Immature natural killer cell (primary cell): ENCODE data around the gene ANKRD34C. TPM values are rescaled to one million over a fixed set of nuclear protein-coding genes. Genes with fewer than 3 reads are reported as not detected.
A peak's percentile ranks its signal among the peaks of the same experiment; 100 is the strongest.
"Not testable (repeated sequence)": the region's sequence is repeated elsewhere in the genome, so short reads cannot be mapped to it uniquely, and the experiment has no call there.

Experiments used
- DNase-seq, 3 donors: peaks; one replicate each; pipeline ENCODE4 v3.0.0; 2022; ENCODE audit warnings: mixed read lengths in 1 of 3
- H3K27ac Mint-ChIP-seq, 6 donors: one replicate each; pipeline ENCODE4 v1.8.0; 2020; ENCODE audit warnings: mixed read lengths in 6 of 6, mild to moderate bottlenecking in 5 of 6, inconsistent platforms in 4 of 6, moderate library complexity in 3 of 6
- H3K27me3 Mint-ChIP-seq, 3 donors: one replicate each; pipeline ENCODE4 v1.8.0; 2020 to 2021; ENCODE audit warnings: low read depth in 3 of 3, mild to moderate bottlenecking in 3 of 3, mixed read lengths in 3 of 3, moderate library complexity in 3 of 3, inconsistent platforms in 1 of 3
- H3K36me3 Mint-ChIP-seq, 3 donors: one replicate each; pipeline ENCODE4 v1.8.0; 2020; ENCODE audit warnings: mixed read lengths in 3 of 3, inconsistent platforms in 2 of 3, mild to moderate bottlenecking in 2 of 3
- H3K4me1 Mint-ChIP-seq, 2 donors: one replicate each; pipeline ENCODE4 v1.8.0; 2020; ENCODE audit warnings: inconsistent platforms in 2 of 2, mild to moderate bottlenecking in 2 of 2, mixed read lengths in 2 of 2, moderate library complexity in 1 of 2
- H3K4me3 Mint-ChIP-seq, 5 donors: one replicate each; pipeline ENCODE4 v1.8.0; 2020; ENCODE audit warnings: mild to moderate bottlenecking in 5 of 5, mixed read lengths in 5 of 5, inconsistent platforms in 3 of 5, moderate library complexity in 3 of 5
- H3K9me3 Mint-ChIP-seq, 6 donors: one replicate each; pipeline ENCODE4 v1.8.0; 2020; ENCODE audit warnings: mild to moderate bottlenecking in 6 of 6, mixed read lengths in 6 of 6, inconsistent platforms in 4 of 6, moderate library complexity in 3 of 6
- polyA plus RNA-seq, 3 donors: library from polyadenylated mRNA; unstranded; fragments of 300-500 nt; fragmentation: Illumina TruSeq; gene quantifications; one replicate each; pipeline ENCODE4 v1.2.3, GENCODE V29; 2021

Gene ANKRD34C
- polyA plus RNA-seq, 3 donors from 2014 or later, result not detected

- H3K4me1 Mint-ChIP-seq, result peaks cover 45 to 88% of the 10 kb centered on the region in 2 donors
- H3K9me3 Mint-ChIP-seq, result no peaks in the 10 kb centered on the region
- no peak for DNase-seq
- H3K27me3 Mint-ChIP-seq, result no peaks in the 10 kb centered on the region
- peaks cover 35 to 71% (median 36%) of the 10 kb centered on the region in 3 donors for H3K36me3 Mint-ChIP-seq
- H3K27ac Mint-ChIP-seq, result peak overlapping the region in 2 of 6 donors; percentile 20 to 55
- H3K4me3 Mint-ChIP-seq, result no peak overlapping the region
These were observed 34.3 kb downstream of the ANKRD34C start for GRCh38 chr15:79316864-79317263.

DNA sequence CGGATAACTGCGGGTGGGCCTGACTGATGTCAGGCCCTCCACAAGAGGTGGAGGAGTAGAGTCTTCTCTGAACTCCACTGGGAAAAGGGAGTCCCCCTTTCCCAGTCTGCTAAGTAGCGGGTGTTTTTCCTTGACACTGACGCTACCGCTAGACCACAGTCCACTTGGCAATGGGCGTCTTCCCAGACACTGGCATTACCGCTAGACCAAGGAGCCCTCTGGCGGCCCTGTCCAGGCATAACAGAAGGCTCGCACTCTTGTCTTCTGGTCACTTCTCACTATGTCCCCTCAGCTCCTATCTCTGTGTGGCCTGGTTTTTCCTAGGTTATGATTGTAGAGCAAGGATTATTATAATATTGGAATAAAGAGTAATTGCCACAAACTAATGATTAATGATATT is 37.5 kb downstream of the ANKRD34C start:
- DNase-seq, H3K27me3 Mint-ChIP-seq, H3K4me3 Mint-ChIP-seq, H3K9me3 Mint-ChIP-seq: not testable (repeated sequence)
- Mint-ChIP-seq H3K4me1 (peaks cover 23 to 60% of the 10 kb centered on the region in 2 donors), H3K36me3 (peaks cover 25 to 74% (median 46%) of the 10 kb centered on the region in 3 donors), H3K27ac (peak overlapping the region in 1 of 6 donors; percentile 20)

- no peaks in the 10 kb centered on the region for H3K9me3 Mint-ChIP-seq
- no peak for DNase-seq
- no peaks in the 10 kb centered on the region for H3K27me3 Mint-ChIP-seq
- peaks cover 19 to 66% (median 41%) of the 10 kb centered on the region in 3 donors for H3K36me3 Mint-ChIP-seq
- no peak overlapping the region for H3K4me3 Mint-ChIP-seq
- H3K4me1 Mint-ChIP-seq, result peaks cover 19 to 45% of the 10 kb centered on the region in 2 donors
- H3K27ac Mint-ChIP-seq, result no peak overlapping the region
These were observed 39.4 kb downstream of the ANKRD34C start for GRCh38 chr15:79321876-79322275.

DNA sequence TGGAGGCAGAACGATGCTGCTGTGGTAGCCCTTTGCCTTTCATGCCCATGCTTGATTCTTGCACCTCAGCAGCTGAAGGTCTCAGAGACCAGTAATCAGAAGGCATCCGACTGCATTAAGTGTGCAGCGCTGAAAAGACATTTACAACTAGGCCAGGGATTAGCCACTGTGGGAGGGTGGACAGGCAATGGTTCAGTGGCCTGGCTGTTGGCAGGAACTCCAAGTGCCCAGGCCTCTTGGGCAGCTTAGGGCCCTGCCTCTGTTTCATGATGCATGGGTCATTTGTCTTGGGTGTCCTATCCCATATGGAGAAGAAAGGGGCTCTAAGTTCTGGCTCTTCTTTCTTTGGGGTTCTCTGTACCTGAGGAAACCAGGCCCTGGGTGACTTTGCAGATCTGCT is 39.8 kb downstream of the ANKRD34C start:
- DNase-seq, result no peak
- no peaks in the 10 kb centered on the region for H3K9me3 Mint-ChIP-seq
- H3K4me3 Mint-ChIP-seq, result no peak overlapping the region
- H3K36me3 Mint-ChIP-seq, result peaks cover 15 to 64% (median 37%) of the 10 kb centered on the region in 3 donors
- H3K27ac Mint-ChIP-seq, result no peak overlapping the region
- no peaks in the 10 kb centered on the region for H3K27me3 Mint-ChIP-seq
- H3K4me1 Mint-ChIP-seq, result peaks cover 18 to 41% of the 10 kb centered on the region in 2 donors

DNA sequence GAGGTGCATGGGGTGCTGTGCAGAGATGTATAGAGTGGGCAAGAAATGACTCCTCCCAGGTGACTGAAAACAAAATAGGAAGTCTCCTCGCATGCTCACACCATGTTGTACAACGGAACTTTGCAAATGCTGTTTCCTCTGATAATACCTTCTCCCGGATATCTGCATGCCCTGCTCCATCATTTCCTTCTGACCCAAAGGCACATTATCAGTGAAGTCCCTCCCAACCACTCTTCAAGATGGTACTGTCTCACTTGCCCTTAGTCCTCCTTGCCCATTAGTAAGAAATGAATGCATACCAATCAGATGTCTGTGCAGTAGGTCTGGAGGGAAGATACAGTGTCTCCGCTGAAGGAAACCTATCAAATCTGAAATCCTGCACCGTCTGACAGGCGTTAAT is 40.4 kb downstream of the ANKRD34C start:
- H3K4me3 Mint-ChIP-seq, result no peak overlapping the region
- H3K27ac Mint-ChIP-seq, result no peak overlapping the region
- DNase-seq, result no peak
- peaks cover 16 to 40% of the 10 kb centered on the region in 2 donors for H3K4me1 Mint-ChIP-seq
- no peaks in the 10 kb centered on the region for H3K27me3 Mint-ChIP-seq
- no peaks in the 10 kb centered on the region for H3K9me3 Mint-ChIP-seq
- H3K36me3 Mint-ChIP-seq, result peaks cover 12 to 61% (median 30%) of the 10 kb centered on the region in 3 donors

DNA sequence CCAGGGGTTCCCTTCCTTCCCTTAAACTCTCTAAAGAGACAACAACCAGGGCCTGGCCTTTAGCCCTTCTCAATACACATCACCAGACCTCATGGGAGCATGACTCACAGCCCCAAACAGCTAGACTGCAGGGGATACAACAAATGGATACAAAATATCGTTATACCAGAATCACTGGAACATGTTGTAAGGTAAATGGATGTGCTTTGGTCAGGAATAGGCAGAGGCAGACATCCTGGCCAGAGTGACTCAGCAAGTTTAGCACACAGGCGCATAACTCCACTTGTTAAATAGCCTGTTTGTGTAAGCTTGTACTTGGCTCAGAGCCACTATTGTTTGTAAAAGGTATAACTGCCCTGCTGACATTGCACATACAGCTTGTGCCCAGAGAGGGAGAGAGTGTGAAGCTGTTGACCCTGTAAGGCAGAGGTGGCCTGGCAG is 46.7 kb downstream of the ANKRD34C start:
- H3K27ac Mint-ChIP-seq, result no peak overlapping the region
- H3K27me3 Mint-ChIP-seq, result peaks cover 0 to 3% (median 0%) of the 10 kb centered on the region in 3 donors
- no peaks in the 10 kb centered on the region for H3K9me3 Mint-ChIP-seq
- H3K36me3 Mint-ChIP-seq, result peaks cover 2 to 16% (median 10%) of the 10 kb centered on the region in 3 donors
- H3K4me3 Mint-ChIP-seq, result no peak overlapping the region
- H3K4me1 Mint-ChIP-seq, result peaks cover 5 to 30% of the 10 kb centered on the region in 2 donors
- DNase-seq, result no peak

Other genes starting within 250 kb of the ANKRD34C start
- not detected for gene RASGRF1, start 191.9 kb upstream of the ANKRD34C start, polyA plus RNA-seq
- gene TMED3, start 28.4 kb downstream of the ANKRD34C start, polyA plus RNA-seq, result 10 to 100 TPM; 53.6 to 82.4 (median 77.2) TPM
- gene MINAR1, start 149.6 kb downstream of the ANKRD34C start, polyA plus RNA-seq, result under 1 TPM in 2 of 3 donors, not detected in 1; 0.07 to 0.09 TPM